HG03460 (cell line): ENCODE measurements around the gene WRAP73.

ENCODE experiments used
- ATAC-seq: cut with Tn5 transposase; IDR thresholded peaks from one replicate; pipeline ENCODE4 v1.9.1; 2021; ENCODE audit not compliant: unreplicated experiment

WRAP73 gene

GRCh38 chr1:3650248-3651025, 534 bp upstream of the WRAP73 start:
- no peak for ATAC-seq

- ATAC-seq, result no peak
Measured at GRCh38 chr1:3646596-3646995, 3.3 kb downstream of the WRAP73 start.

GRCh38 chr1:3645666-3646355, 4.1 kb downstream of the WRAP73 start:
- ATAC-seq, result no peak

GRCh38 chr1:3645247-3645646, 4.7 kb downstream of the WRAP73 start:
- ATAC-seq, result no peak

- ATAC-seq, result no peak
Measured at GRCh38 chr1:3644273-3644672, 5.6 kb downstream of the WRAP73 start.

GRCh38 chr1:3642919-3643675, 6.8 kb downstream of the WRAP73 start:
- no peak for ATAC-seq

- no peak for ATAC-seq
Measured at GRCh38 chr1:3641816-3642215, 8.1 kb downstream of the WRAP73 start.

GRCh38 chr1:3641046-3641760, 8.7 kb downstream of the WRAP73 start:
- no peak for ATAC-seq

- ATAC-seq, result no peak
Measured at GRCh38 chr1:3640121-3640837, 9.6 kb downstream of the WRAP73 start.

GRCh38 chr1:3639397-3639911, 10.4 kb downstream of the WRAP73 start:
- no peak for ATAC-seq

- ATAC-seq, result no peak
Measured at GRCh38 chr1:3638676-3639075, 11.2 kb downstream of the WRAP73 start.

- no peak for ATAC-seq
Measured at GRCh38 chr1:3638027-3638426, 11.9 kb downstream of the WRAP73 start.

GRCh38 chr1:3636531-3636930, 13.4 kb downstream of the WRAP73 start:
- no peak for ATAC-seq

GRCh38 chr1:3636080-3636479, 13.8 kb downstream of the WRAP73 start:
- ATAC-seq, result no peak

GRCh38 chr1:3634059-3634800, 15.7 kb downstream of the WRAP73 start:
- no peak for ATAC-seq

- no peak for ATAC-seq
Measured at GRCh38 chr1:3633344-3634058, 16.4 kb downstream of the WRAP73 start.

- no peak for ATAC-seq
Measured at GRCh38 chr1:3632716-3633343, 17.1 kb downstream of the WRAP73 start.

GRCh38 chr1:3632298-3632697, 17.6 kb downstream of the WRAP73 start:
- ATAC-seq, result no peak
